ENCODE results near the gene ZNF317. TPM values are rescaled to one million over a fixed set of nuclear protein-coding genes. Genes with fewer than 3 reads are reported as not detected.

Gene ZNF317
- 11.9 and 15.7 TPM in 2 replicates for total RNA-seq

DNA sequence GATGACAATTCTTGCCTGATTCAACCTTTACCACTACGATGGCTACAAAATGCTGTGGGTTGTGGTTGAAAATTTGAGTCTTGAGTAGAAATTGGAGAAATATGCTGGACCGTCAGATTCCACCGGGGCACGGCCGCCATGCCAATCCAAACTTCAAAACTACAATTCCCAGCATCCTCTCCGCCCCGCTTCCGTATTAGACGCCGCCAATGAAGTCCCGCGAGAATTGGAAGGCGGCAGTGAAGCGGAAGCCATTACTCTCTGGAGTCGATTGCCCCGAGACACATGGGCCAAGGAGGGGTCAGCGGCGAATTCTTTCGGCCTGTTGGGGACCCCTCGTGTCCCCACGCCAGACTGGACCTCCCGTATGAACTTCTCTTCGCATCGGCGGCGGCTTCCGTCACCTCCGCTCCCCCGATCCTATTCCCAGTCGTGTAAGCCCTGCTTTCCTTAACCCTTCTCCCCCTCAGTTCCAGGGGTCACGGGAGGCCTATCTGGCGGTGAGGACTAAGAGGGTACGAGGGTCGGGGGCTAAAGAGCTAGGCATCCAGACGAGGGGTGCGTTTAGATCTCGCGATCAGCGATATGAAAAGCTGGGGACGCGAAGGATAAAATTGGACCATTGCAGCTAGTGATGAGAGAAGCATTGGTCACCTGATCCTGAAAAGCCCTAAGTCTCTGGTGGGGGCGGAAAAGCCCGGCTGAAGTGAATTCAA lies at the start of gene ZNF317:
Gene ZNF317 (plus strand): TSS at position 239 of the 716 bp plus-strand sequence. CDS start 15,620 bp downstream, outside the sequence.
- TF ChIP-seq CTCF (conservative IDR thresholded peaks at IDR 0.05; ENCODE audit: low read depth, low read length): no peak
- DNase-seq (ENCODE audit: low read depth): peak; percentile 41
- H3K4me3 ChIP-seq (ENCODE audit: low read depth, low read length): peak within 1 kb of the TSS; percentile 95

DNA sequence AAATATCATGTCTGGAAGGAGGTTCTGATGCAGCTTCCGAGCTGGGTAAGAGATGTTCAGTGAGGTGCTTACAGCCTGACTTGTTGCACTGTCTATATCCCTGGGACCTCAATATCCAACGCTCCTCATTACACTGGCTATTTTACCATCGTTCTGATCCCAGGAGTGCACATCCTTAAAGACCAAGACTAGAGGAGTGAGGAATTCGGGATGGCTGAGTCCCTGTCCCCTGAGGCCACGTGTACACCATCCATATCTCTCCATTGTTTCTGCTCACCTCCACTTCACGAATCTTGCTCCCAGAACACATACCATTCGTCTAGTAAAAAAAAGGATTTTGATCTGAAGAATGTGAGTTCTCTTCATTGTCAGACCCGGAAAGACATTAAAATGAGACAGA lies 32.8 kb upstream of the ZNF317 start, which contains the start of gene OR7G2:
Gene OR7G2 (minus strand): TSS at position 101 of the 400 bp plus-strand sequence. CDS start 4,232 bp downstream, outside the sequence.
- no peak for DNase-seq (ENCODE audit: low read depth)
- no peak within 1 kb of the TSS for H3K4me3 ChIP-seq (ENCODE audit: low read depth, low read length)

GRCh38 chr19:9109959-9110358 lies 30.2 kb upstream of the ZNF317 start:
- DNase-seq (ENCODE audit: low read depth): no peak
- no peak for TF ChIP-seq CTCF (conservative IDR thresholded peaks at IDR 0.05; ENCODE audit: low read depth, low read length)
- no peak overlapping the region for H3K4me3 ChIP-seq (ENCODE audit: low read depth, low read length)

More for the DNA sequence above, 32.8 kb upstream of the ZNF317 start, which contains the start of gene OR7G2:
- no peak for TF ChIP-seq CTCF (conservative IDR thresholded peaks at IDR 0.05; ENCODE audit: low read depth, low read length)

DNA sequence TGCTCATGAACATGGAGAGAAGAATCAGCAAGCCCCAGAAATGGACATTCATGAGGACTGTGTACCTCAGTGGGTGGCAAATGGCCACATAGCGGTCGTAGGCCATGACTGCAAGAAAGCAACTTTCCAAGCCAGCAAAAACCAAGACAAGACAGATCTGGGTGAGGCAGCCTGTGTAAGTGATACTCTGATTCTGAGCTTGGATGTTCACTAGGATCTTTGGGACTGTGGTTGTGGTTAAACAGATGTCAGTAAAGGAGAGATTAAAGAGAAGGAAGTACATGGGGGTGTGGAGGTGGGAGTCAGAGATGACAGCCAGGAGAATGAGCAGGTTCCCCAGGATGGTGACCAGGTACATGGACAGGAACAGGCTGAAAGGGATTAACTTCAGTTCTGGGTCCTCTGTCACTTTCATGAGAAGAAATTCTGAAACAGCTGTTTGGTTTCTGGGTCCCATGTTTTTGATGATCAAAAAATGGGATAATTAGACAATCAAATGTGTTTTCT lies 24.8 kb upstream of the ZNF317 start, which contains the start of gene OR7G1:
Gene OR7G1 (minus strand): TSS at position 457 of the 507 bp plus-strand sequence. CDS start 0 bp downstream, at position 457.
- no peak within 1 kb of the TSS for H3K4me3 ChIP-seq (ENCODE audit: low read depth, low read length)
- no peak for TF ChIP-seq CTCF (conservative IDR thresholded peaks at IDR 0.05; ENCODE audit: low read depth, low read length)
- DNase-seq (ENCODE audit: low read depth): no peak

DNA sequence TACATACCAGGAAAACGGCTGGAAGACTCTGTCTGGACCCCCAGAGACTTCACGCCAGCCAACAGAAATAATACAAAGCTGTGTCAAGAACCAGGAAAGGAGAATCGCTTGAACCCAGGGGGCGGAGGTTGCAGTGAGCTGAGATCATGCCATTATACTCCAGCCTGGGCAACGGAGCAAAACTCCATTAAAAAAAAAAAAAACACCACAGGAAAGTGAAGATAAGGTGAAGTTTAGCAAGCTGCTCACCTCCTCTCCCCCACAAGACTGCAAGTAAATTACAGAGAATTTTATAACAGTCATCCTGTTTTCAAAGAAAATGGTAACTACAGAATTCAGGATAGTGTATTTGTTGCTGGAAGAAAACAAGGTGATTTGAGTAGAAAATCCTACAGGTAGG lies 23.6 kb upstream of the ZNF317 start:
- no peak for DNase-seq (ENCODE audit: low read depth)
- TF ChIP-seq CTCF (conservative IDR thresholded peaks at IDR 0.05; ENCODE audit: low read depth, low read length): no peak
- no peak overlapping the region for H3K4me3 ChIP-seq (ENCODE audit: low read depth, low read length)

- DNase-seq (ENCODE audit: low read depth): no peak
- no peak within 1 kb of the TSS for H3K4me3 ChIP-seq (ENCODE audit: low read depth, low read length)
- TF ChIP-seq CTCF (conservative IDR thresholded peaks at IDR 0.05; ENCODE audit: low read depth, low read length): no peak
Observed at GRCh38 chr19:9126900-9127405, 13.2 kb upstream of the ZNF317 start, which contains the start of gene OR7G3. Gene OR7G3, minus strand, starts transcription at chr19:9126950. Its CDS starts 0 bp downstream, at chr19:9126950.

All from epithelial cell of proximal tubule (primary cell).